ENCODE data around the gene PPP1R37. TPM values are rescaled to one million over a fixed set of nuclear protein-coding genes. Genes with fewer than 3 reads are reported as not detected.

Gene PPP1R37
- total RNA-seq, 4 donors from 2014 or later: 13.6 to 23.7 (median 19.4) TPM

DNA sequence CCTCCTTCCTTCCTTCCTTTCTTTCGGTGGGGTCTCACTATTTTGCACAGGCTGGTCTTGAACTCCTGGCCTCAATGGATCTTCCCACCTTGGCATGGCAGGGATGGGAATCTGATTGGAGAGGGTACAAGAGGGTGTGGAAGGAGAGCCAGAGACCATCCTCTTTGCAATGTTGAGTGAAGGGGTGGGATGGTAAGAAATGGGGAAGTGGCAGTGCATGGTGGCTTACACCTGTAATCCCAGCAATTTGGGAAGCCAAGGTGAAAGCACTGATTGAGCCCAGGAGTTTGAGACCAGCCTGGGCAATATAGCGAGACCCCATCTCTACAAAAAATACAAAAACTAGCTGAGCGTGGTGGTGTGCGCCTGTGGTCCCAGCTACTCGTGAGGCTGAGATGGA lies 91.1 kb downstream of the PPP1R37 start:
- TF ChIP-seq, protein P1, sequence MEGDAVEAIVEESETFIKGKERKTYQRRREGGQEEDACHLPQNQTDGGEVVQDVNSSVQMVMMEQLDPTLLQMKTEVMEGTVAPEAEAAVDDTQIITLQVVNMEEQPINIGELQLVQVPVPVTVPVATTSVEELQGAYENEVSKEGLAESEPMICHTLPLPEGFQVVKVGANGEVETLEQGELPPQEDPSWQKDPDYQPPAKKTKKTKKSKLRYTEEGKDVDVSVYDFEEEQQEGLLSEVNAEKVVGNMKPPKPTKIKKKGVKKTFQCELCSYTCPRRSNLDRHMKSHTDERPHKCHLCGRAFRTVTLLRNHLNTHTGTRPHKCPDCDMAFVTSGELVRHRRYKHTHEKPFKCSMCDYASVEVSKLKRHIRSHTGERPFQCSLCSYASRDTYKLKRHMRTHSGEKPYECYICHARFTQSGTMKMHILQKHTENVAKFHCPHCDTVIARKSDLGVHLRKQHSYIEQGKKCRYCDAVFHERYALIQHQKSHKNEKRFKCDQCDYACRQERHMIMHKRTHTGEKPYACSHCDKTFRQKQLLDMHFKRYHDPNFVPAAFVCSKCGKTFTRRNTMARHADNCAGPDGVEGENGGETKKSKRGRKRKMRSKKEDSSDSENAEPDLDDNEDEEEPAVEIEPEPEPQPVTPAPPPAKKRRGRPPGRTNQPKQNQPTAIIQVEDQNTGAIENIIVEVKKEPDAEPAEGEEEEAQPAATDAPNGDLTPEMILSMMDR (IDR thresholded peaks at IDR 0.05): no peak
- ATAC-seq (ENCODE audit: low FRiP score): no peak
- no peak for DNase-seq (ENCODE audit: low spot score)

DNA sequence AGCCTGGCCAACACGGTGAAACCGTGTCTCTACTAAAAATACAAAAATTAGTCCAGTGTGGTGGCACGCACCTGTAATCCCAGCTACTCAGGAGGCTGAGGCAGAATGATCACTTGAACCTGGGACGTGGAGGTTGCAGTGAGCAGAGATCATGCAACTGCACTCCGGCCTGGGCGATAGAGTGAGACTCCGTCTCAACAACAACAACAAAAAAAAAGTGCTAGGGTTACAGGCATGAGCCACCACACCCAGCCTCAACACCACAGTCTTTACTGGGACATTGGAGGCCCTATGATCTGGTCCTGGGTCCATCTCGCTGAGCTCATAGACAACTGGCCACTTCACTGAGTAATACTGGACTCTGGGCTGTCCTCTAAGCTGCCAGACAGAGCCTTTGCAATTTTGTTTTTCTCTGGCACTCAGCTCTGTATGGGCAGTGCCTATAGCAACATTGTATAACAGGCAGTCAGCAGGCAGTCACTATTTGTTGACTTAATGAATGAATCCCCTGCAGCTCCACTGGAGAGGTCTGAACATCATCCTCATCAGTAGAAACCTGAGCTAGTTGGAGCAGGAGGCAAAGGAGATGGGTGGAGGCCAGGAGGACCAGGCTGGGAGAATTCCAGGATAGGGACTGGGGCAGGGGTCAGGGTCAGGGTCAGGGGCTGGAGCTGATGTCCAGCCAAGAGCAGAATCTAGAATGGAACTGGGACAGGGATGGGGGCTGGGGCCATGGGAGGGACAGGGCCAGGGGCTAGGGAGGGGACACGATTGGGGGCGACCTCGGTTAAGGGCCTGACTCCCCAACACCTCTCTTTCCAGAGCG lies 93.7 kb downstream of the PPP1R37 start:
- peak; percentile 5 for ATAC-seq (ENCODE audit: low FRiP score)
- DNase-seq (ENCODE audit: low spot score): no peak
- TF ChIP-seq, protein P1 (IDR thresholded peaks at IDR 0.05): no peak

DNA sequence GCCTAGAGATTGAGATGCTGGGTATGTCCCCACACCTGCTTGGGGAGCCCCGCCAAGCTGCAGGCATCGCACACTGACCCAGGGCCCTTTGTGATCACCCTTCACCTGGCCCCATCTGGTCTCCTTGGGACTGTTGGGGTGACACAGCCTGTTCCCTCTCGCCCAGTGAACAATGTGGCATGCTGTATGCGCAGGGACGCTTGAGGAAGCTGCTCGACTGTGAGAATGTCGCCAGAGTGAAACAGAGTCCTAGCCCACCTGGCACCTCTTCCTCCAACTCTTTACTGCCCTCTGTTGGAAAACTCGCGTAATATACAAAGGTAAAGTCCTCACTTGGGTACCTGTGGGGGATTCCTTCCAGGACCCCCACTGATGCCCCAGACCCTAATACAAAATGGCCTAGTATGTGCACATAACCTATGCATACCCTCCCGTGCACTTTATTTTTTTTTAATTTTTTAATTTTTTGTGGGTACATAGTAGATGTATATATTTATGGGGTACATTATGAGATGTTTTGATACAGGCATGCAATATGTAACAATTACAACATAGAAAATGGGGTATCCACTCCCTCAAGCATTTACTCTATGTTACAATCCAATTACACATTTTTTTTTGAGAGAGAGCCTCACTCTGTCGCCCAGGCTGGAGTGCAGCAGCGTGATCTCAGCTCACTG lies 94.6 kb downstream of the PPP1R37 start:
- TF ChIP-seq, protein P1 (IDR thresholded peaks at IDR 0.05): no peak
- ATAC-seq (ENCODE audit: low FRiP score) (peak; percentile 33), DNase-seq (ENCODE audit: low spot score) (no peak)

DNA sequence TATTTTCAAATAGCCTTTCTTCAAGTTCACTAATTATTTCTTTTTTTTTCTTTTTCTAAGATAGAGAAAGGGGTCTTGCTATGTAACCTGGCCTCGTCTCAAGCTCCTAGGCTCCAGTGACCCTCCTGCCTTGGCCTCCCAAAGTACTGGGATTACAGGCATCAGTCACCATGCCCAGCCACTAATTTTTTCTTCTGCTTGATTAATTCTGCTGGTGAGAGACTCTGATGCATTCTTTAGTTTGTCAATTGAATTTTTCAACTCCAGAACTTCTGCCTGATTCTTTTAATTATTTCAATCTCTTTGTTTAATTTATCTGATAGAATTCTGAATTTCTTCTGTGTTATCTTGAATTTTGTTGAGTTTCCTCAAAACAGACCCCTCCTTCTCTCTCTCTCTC lies 97.0 kb downstream of the PPP1R37 start:
- DNase-seq (ENCODE audit: low spot score): no peak
- ATAC-seq (ENCODE audit: low FRiP score): no peak
- TF ChIP-seq, protein P1 (IDR thresholded peaks at IDR 0.05): no peak

DNA sequence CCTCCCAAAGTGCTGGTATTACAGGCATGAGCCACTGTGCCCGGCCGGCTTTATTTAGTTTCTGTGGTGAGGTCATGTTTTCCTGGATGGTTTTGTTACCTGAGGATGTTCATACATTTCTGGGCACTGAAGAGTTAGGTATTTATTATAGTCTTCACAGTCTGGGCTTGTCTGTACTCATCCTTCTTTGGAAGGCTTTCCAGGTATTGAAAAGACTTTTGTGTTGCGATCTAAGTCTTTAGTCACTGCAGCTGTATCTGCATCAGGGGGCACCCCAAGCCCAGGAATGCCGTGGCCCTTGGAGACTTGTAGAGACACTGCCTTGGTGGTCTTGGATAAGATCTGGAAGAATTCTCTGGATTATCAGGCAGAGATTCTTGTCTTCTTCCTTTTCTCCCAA lies 98.4 kb downstream of the PPP1R37 start:
- TF ChIP-seq, protein P1 (IDR thresholded peaks at IDR 0.05): no peak
- ATAC-seq (ENCODE audit: low FRiP score) (no peak), DNase-seq (ENCODE audit: low spot score) (no peak)

DNA sequence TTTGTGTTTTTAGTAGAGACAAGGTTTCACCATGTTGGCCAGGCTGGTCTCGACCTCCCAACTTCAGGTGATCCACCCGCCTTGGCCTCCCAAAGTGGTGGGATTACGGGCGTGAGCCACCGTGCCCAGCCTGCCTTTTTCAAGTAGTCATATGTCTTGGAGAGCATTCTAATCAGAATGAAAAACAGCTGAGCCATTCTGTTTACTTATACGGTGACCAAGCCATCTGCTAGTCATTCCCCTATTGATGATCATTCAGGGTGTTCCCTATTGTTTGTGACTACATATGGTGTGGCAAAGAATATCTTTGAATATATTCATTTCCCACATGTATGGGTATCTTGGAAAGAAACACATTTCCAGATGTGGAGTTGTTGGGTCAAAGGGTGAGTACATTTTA lies 102.8 kb downstream of the PPP1R37 start:
- TF ChIP-seq, protein P1 (IDR thresholded peaks at IDR 0.05): no peak
- no peak for ATAC-seq (ENCODE audit: low FRiP score)
- no peak for DNase-seq (ENCODE audit: low spot score)

Small RNA genes lying within 50 kb of the gene (small RNA-seq; reads per million reads assigned to genes)
- not detected for gene RNU6-611P

Other genes with a start within 250 kb of the PPP1R37 start
- gene NECTIN2, start 246.9 kb upstream of the PPP1R37 start, total RNA-seq: 100 to 1,000 TPM in 2 of 4 donors, 10 to 100 TPM in 2; 58.6 to 129 (median 90.2) TPM
- gene TOMM40, start 201.9 kb upstream of the PPP1R37 start, total RNA-seq: 100 to 1,000 TPM in 1 of 4 donors, 10 to 100 TPM in 3; 37.2 to 121 (median 44.2) TPM
- gene APOE, start 187.4 kb upstream of the PPP1R37 start, total RNA-seq: 100 to 1,000 TPM; 248 to 920 (median 429) TPM
- gene APOC1, start 178.6 kb upstream of the PPP1R37 start, total RNA-seq: 100 to 1,000 TPM in 1 of 4 donors, 10 to 100 TPM in 3; 12.3 to 121 (median 21.8) TPM
- not detected for gene APOC4, start 150.9 kb upstream of the PPP1R37 start, total RNA-seq
- 1 to 10 TPM in 2 of 4 donors, not detected in 2; 1.9 to 9.0 TPM for gene APOC2, start 147.1 kb upstream of the PPP1R37 start, total RNA-seq
- gene CLPTM1, start 137.8 kb upstream of the PPP1R37 start, total RNA-seq: 10 to 100 TPM; 58.8 to 77.5 (median 70.2) TPM
- gene RELB, start 91.7 kb upstream of the PPP1R37 start, total RNA-seq: 10 to 100 TPM in 2 of 4 donors, 1 to 10 TPM in 2; 5.8 to 26.5 (median 13.5) TPM
- gene CLASRP, start 54.1 kb upstream of the PPP1R37 start, total RNA-seq: 10 to 100 TPM; 49.3 to 78.2 (median 73.4) TPM
- gene ZNF296, start 16.7 kb upstream of the PPP1R37 start, total RNA-seq: 1 to 10 TPM in 2 of 4 donors, under 1 TPM in 2; 0.31 to 1.7 (median 1.1) TPM
- 10 to 100 TPM; 22.2 to 34.1 (median 27.9) TPM for gene GEMIN7, start 13.9 kb upstream of the PPP1R37 start, total RNA-seq
- gene NKPD1, start 67.8 kb downstream of the PPP1R37 start, total RNA-seq: under 1 TPM in 2 of 4 donors, not detected in 2; 0.19 to 0.72 TPM
- gene TRAPPC6A, start 85.1 kb downstream of the PPP1R37 start, total RNA-seq: 10 to 100 TPM; 20.8 to 30.4 (median 23.8) TPM
- gene BLOC1S3, start 85.6 kb downstream of the PPP1R37 start, total RNA-seq: 10 to 100 TPM in 1 of 4 donors, 1 to 10 TPM in 3; 6.4 to 13.1 (median 8.2) TPM
- gene EXOC3L2, start 152.2 kb downstream of the PPP1R37 start, total RNA-seq: 1 to 10 TPM; 1.4 to 4.1 (median 2.7) TPM
- gene MARK4, start 158.1 kb downstream of the PPP1R37 start, total RNA-seq: 10 to 100 TPM; 10.6 to 14.8 (median 12.0) TPM
- not detected for gene CKM, start 229.7 kb downstream of the PPP1R37 start, total RNA-seq
- 1 to 10 TPM in 1 of 4 donors, under 1 TPM in 1, not detected in 2; 0.36 to 2.0 TPM for gene KLC3, start 247.6 kb downstream of the PPP1R37 start, total RNA-seq

Data from omental fat pad (tissue), 4 donors.